OCI-LY7 (cell line): ENCODE data around the gene GRIA4. TPM values are rescaled to one million over a fixed set of nuclear protein-coding genes. Genes with fewer than 3 reads are reported as not detected.

Experiments
- BruUV-seq: library from RNA; stranded (reverse); fragments of 400-500 nt; replicated peaks from 2 replicates; lab custom pipeline; 2021; lab: Mats Ljungman, UMichigan
- CTCF ChIA-PET: fragments of 300-600 bp; sonication (Branson Sonifier 250); formaldehyde crosslinking; loops from one replicate; lab custom pipeline; 2022; ENCODE audit warnings: antibody characterized with exemption; ENCODE audit not compliant: unreplicated experiment; lab: Charles Lee
- POLR2A ChIA-PET: fragments of 300-600 bp; sonication (Branson Sonifier 250); formaldehyde crosslinking; loops from one replicate; lab custom pipeline; 2022; ENCODE audit warnings: antibody characterized with exemption; lab: Charles Lee
- DNase-seq: peaks from one replicate; pipeline ENCODE4 v3.0.0-alpha.2; 2015; ENCODE audit warnings: low spot score
- H2AFZ ChIP-seq: fragments of 200-600 bp; sonication (generic), shearing (Covaris generic); 2 replicates; pipeline ENCODE4 v1.6.1; 2014; ENCODE audit warnings: mild to moderate bottlenecking, antibody characterized with exemption, low read length, moderate library complexity
- H3K27ac ChIP-seq: fragments of 200-600 bp; sonication (generic); 2 replicates; pipeline ENCODE4 v1.5.1; 2014; ENCODE audit warnings: mixed run types, low read depth, mild to moderate bottlenecking, moderate library complexity, low read length, inconsistent platforms; ENCODE audit not compliant: poor library complexity, severe bottlenecking
- H3K36me3 ChIP-seq: fragments of 200-600 bp; sonication (generic); 2 replicates; pipeline ENCODE4 v1.6.1; 2014; ENCODE audit warnings: mild to moderate bottlenecking, antibody characterized with exemption, low read length, moderate library complexity, mixed read lengths; ENCODE audit not compliant: insufficient read depth
- H3K4me1 ChIP-seq: fragments of 200-600 bp; sonication (generic); 2 replicates; pipeline ENCODE4 v1.5.1; 2014; ENCODE audit warnings: mild to moderate bottlenecking, low read length; ENCODE audit not compliant: insufficient read depth, poor library complexity, severe bottlenecking
- H3K4me2 ChIP-seq: fragments of 200-600 bp; sonication (generic); 2 replicates; pipeline ENCODE4 v1.6.1; 2014; ENCODE audit warnings: mild to moderate bottlenecking, low read length
- H3K4me3 ChIP-seq: fragments of 200-600 bp; sonication (generic); 2 replicates; pipeline ENCODE4 v1.5.1; 2014; ENCODE audit warnings: mild to moderate bottlenecking, low read depth, low read length; ENCODE audit not compliant: poor library complexity, severe bottlenecking
- H3K79me2 ChIP-seq: fragments of 200-600 bp; sonication (generic); 2 replicates; pipeline ENCODE4 v1.6.1; 2016; ENCODE audit warnings: low read depth, mild to moderate bottlenecking, low read length, moderate library complexity, mixed read lengths; ENCODE audit not compliant: insufficient read depth
- H3K9me2 ChIP-seq: fragments of 200-600 bp; sonication (generic); 2 replicates; pipeline ENCODE4 v1.6.1; 2016; ENCODE audit warnings: mild to moderate bottlenecking, low read length, mixed read lengths; ENCODE audit not compliant: insufficient read depth
- H3K9me3 ChIP-seq: fragments of 200-600 bp; sonication (generic); 2 replicates; pipeline ENCODE4 v1.6.1; 2014; ENCODE audit warnings: mild to moderate bottlenecking, mixed run types, low read length, mixed read lengths
- H4K20me1 ChIP-seq: fragments of 200-600 bp; sonication (generic); 2 replicates; pipeline ENCODE4 v1.6.1; 2014; ENCODE audit warnings: mild to moderate bottlenecking, antibody characterized with exemption, low read length, moderate library complexity, mixed read lengths; ENCODE audit not compliant: insufficient read depth
- CTCF ChIP-seq: fragments of 200-600 bp; sonication (generic); conservative IDR thresholded peaks from 2 replicates; pipeline ENCODE4 v1.5.1; 2014; ENCODE audit warnings: mild to moderate bottlenecking, antibody characterized with exemption, low read length, moderate library complexity, mixed read lengths
- EZH2phosphoT487 ChIP-seq: fragments of 200-600 bp; sonication (generic); IDR thresholded peaks from 2 replicates; pipeline ENCODE4 v1.6.1; 2018; ENCODE audit warnings: low read depth, borderline replicate concordance, mild to moderate bottlenecking, mixed run types, antibody characterized with exemption, low read length, moderate library complexity, mixed read lengths
- intact Hi-C: fragments of 100-400 bp; cut with micrococcal nuclease; formaldehyde crosslinking; loops from one replicate; pipeline ENCODE4 v1.10.0; 2022; ENCODE audit not compliant: unreplicated experiment
- total RNA-seq, 2 experiments: library from RNA; depleted of rRNA in 1 of 2; stranded (reverse); fragments of >200 nt in 1 of 2; shearing (Covaris generic) in 1 of 2; gene quantifications; 2 replicates each; pipeline ENCODE4 v1.2.3, GENCODE V29; 2014 to 2022

The GRIA4 gene
- total RNA-seq, 2 experiments from 2014 or later = not detected

- ChIA-PET POLR2A (interaction anchor here (0.5 kb wide), 1 partner anchor 1909 kb away, joined by 4 read pairs; no protein-coding TSS in a partner anchor), CTCF (no interaction called here)
- BruUV-seq = no TSS peak
- Histone ChIP-seq H3K4me3 (no peak overlapping the region), H3K4me1 (no peaks in the 10 kb centered on the region), H3K9me3 (no peaks in the 10 kb centered on the region), H3K9me2 (no peaks in the 10 kb centered on the region), H2AFZ (no peak overlapping the region), H3K4me2 (no peak overlapping the region), H3K79me2 (no peaks in the 10 kb centered on the region), H4K20me1 (no peaks in the 10 kb centered on the region), H3K36me3 (no peaks in the 10 kb centered on the region), H3K27ac (no peak overlapping the region)
- intact Hi-C loops = no loop called here
- TF ChIP-seq CTCF (no peak), EZH2phosphoT487 (no peak)
- DNase-seq = no peak
Measured at GRCh38 chr11:105900515-105901035, 290.7 kb downstream of the GRIA4 start.

GRCh38 chr11:105903113-105903512 is 293.2 kb downstream of the GRIA4 start:
- intact Hi-C loops = no loop called here
- Histone ChIP-seq H3K4me1 (no peaks in the 10 kb centered on the region), H3K9me2 (no peaks in the 10 kb centered on the region), H3K4me2 (no peak overlapping the region), H3K9me3 (no peaks in the 10 kb centered on the region), H2AFZ (no peak overlapping the region), H3K4me3 (no peak overlapping the region), H4K20me1 (no peaks in the 10 kb centered on the region), H3K27ac (no peak overlapping the region), H3K79me2 (no peaks in the 10 kb centered on the region), H3K36me3 (no peaks in the 10 kb centered on the region)
- ChIA-PET CTCF (no interaction called here), POLR2A (no interaction called here)
- no TSS peak for BruUV-seq
- no peak for TF ChIP-seq CTCF
- no peak for TF ChIP-seq EZH2phosphoT487
- DNase-seq = no peak

GRCh38 chr11:105906517-105906916 is 296.6 kb downstream of the GRIA4 start:
- no peaks in the 10 kb centered on the region for H3K9me3 ChIP-seq
- DNase-seq = no peak
- no peak overlapping the region for H2AFZ ChIP-seq
- H3K36me3 ChIP-seq = no peaks in the 10 kb centered on the region
- no peaks in the 10 kb centered on the region for H3K4me1 ChIP-seq
- intact Hi-C loops = no loop called here
- no peak overlapping the region for H3K4me2 ChIP-seq
- ChIA-PET POLR2A (no interaction called here), CTCF (no interaction called here)
- no peak for TF ChIP-seq CTCF
- no peak for TF ChIP-seq EZH2phosphoT487
- no peaks in the 10 kb centered on the region for H4K20me1 ChIP-seq
- no peaks in the 10 kb centered on the region for H3K79me2 ChIP-seq
- no TSS peak for BruUV-seq
- H3K4me3 ChIP-seq = no peak overlapping the region
- H3K9me2 ChIP-seq = no peaks in the 10 kb centered on the region
- H3K27ac ChIP-seq = no peak overlapping the region
